Calu3 (cell line): Measurements from ENCODE around the gene HBA1. TPM values are rescaled to one million over a fixed set of nuclear protein-coding genes. Genes with fewer than 3 reads are reported as not detected.
"Not testable (repeated sequence)": the region's sequence is repeated elsewhere in the genome, so short reads cannot be mapped to it uniquely, and the experiment has no call there.

Experiments
- BruUV-seq: library from RNA; stranded (reverse); fragments of 400-500 nt; replicated peaks from 2 replicates; lab custom pipeline; 2021; lab: Mats Ljungman, UMichigan
- CTCF ChIA-PET: fragments of 300-600 bp; sonication (Branson Sonifier 250); formaldehyde crosslinking; loops from one replicate; lab custom pipeline; 2022; ENCODE audit warnings: antibody characterized with exemption; lab: Charles Lee
- DNase-seq: peaks from one replicate; pipeline ENCODE4 v3.0.0; 2022
- H3K27ac Mint-ChIP-seq: one replicate; pipeline ENCODE4 v1.8.0; 2022; ENCODE audit warnings: mixed read lengths; ENCODE audit not compliant: unreplicated experiment
- H3K27me3 Mint-ChIP-seq: one replicate; pipeline ENCODE4 v1.8.0; 2022; ENCODE audit warnings: mixed read lengths; ENCODE audit not compliant: unreplicated experiment
- H3K36me3 Mint-ChIP-seq: one replicate; pipeline ENCODE4 v1.8.0; 2022; ENCODE audit warnings: mild to moderate bottlenecking, moderate library complexity, mixed read lengths; ENCODE audit not compliant: insufficient read depth, unreplicated experiment
- H3K4me1 Mint-ChIP-seq: one replicate; pipeline ENCODE4 v1.8.0; 2022; ENCODE audit warnings: mild to moderate bottlenecking, low read depth, mixed read lengths; ENCODE audit not compliant: unreplicated experiment
- H3K4me3 Mint-ChIP-seq: one replicate; pipeline ENCODE4 v1.8.0; 2022; ENCODE audit warnings: mild to moderate bottlenecking, low read depth, moderate library complexity, mixed read lengths; ENCODE audit not compliant: unreplicated experiment
- H3K9me3 Mint-ChIP-seq: one replicate; pipeline ENCODE4 v1.8.0; 2022; ENCODE audit warnings: low read depth, mixed read lengths; ENCODE audit not compliant: unreplicated experiment
- CTCF ChIP-seq: fragments of 200-600 bp; IDR thresholded peaks from one replicate; pipeline ENCODE4 v1.8.0; 2022; ENCODE audit warnings: antibody characterized with exemption; ENCODE audit not compliant: unreplicated experiment
- intact Hi-C: fragments of 100-400 bp; cut with micrococcal nuclease; formaldehyde crosslinking; loops from one replicate; pipeline ENCODE4 v1.10.0; 2022; ENCODE audit not compliant: unreplicated experiment
- total RNA-seq: library from RNA; stranded (reverse); gene quantifications from 2 replicates; pipeline ENCODE4 v1.2.3, GENCODE V29; 2022

The HBA1 gene
- total RNA-seq, 1 experiment from 2014 or later, result not detected

GRCh38 chr16:149024-149660 is 27.3 kb upstream of the HBA1 start:
- no peaks in the 10 kb centered on the region for H3K4me1 Mint-ChIP-seq
- H3K9me3 Mint-ChIP-seq, result no peaks in the 10 kb centered on the region
- intact Hi-C loops, result no loop called here
- H3K27ac Mint-ChIP-seq, result no peak overlapping the region
- TF ChIP-seq CTCF, result no peak
- peaks cover 1% of the 10 kb centered on the region for H3K36me3 Mint-ChIP-seq
- no peak overlapping the region for H3K4me3 Mint-ChIP-seq
- no TSS peak for BruUV-seq
- no peak for DNase-seq
- peaks cover 58% of the 10 kb centered on the region for H3K27me3 Mint-ChIP-seq
- CTCF ChIA-PET, result no interaction called here

- H3K4me3 Mint-ChIP-seq, result no peak within 1 kb of the TSS
- H3K4me1 Mint-ChIP-seq, result no peaks in the 10 kb centered on the region
- no peak within 1 kb of the TSS for H3K27ac Mint-ChIP-seq
- intact Hi-C loops, result no loop called here
- no peaks in the 10 kb centered on the region for H3K9me3 Mint-ChIP-seq
- TF ChIP-seq CTCF, result no peak
- DNase-seq, result no peak
- CTCF ChIA-PET, result no interaction called here
- peaks cover 70% of the 10 kb centered on the region for H3K27me3 Mint-ChIP-seq
- H3K36me3 Mint-ChIP-seq, result peaks cover 9% of the 10 kb centered on the region
- no TSS peak for BruUV-seq
Observed at GRCh38 chr16:152141-153128, 24.0 kb upstream of the HBA1 start, which contains the start of gene HBZ. Gene HBZ, plus strand, starts transcription at chr16:152644. Its CDS starts 266 bp downstream, at chr16:152910.

- CTCF ChIA-PET, intact Hi-C loops, H3K4me3 Mint-ChIP-seq, H3K27ac Mint-ChIP-seq, H3K9me3 Mint-ChIP-seq, DNase-seq, H3K4me1 Mint-ChIP-seq, H3K36me3 Mint-ChIP-seq, BruUV-seq: not testable (repeated sequence)
- peaks cover 73% of the 10 kb centered on the region for H3K27me3 Mint-ChIP-seq
Observed at GRCh38 chr16:153129-153521, 23.4 kb upstream of the HBA1 start.

GRCh38 chr16:153550-154216 is 22.8 kb upstream of the HBA1 start:
- CTCF ChIA-PET, DNase-seq, BruUV-seq, H3K9me3 Mint-ChIP-seq, H3K36me3 Mint-ChIP-seq, H3K27ac Mint-ChIP-seq, H3K4me1 Mint-ChIP-seq, intact Hi-C loops: not testable (repeated sequence)
- H3K4me3 Mint-ChIP-seq, result peak overlapping the region; percentile 72
- peaks cover 73% of the 10 kb centered on the region for H3K27me3 Mint-ChIP-seq
